Activated T-helper 1 cell treated with anti-CD3 and anti-CD28 coated beads, Interleukin-12 subunit alpha, Interleukin-12 subunit beta, Interleukin-2, Interleukin-4 antibody, amounts not matched to agents 30 ng/mL and 10 ng/mL and 1 ng/mL, durations not matched to agents 14 hours and 24 hours and 36 hours (primary cell): ENCODE results near the gene GNL1. TPM values are rescaled to one million over a fixed set of nuclear protein-coding genes. Genes with fewer than 3 reads are reported as not detected.
"Not testable (repeated sequence)": the region's sequence is repeated elsewhere in the genome, so short reads cannot be mapped to it uniquely, and the experiment has no call there.

ENCODE experiments used
- DNase-seq: peaks from one replicate; pipeline ENCODE4 v3.0.0; 2021; ENCODE audit warnings: low spot score
- H3K27ac Mint-ChIP-seq: one replicate; pipeline ENCODE4 v1.8.0; 2021; ENCODE audit warnings: mild to moderate bottlenecking, mixed read lengths
- H3K27me3 Mint-ChIP-seq: one replicate; pipeline ENCODE4 v1.8.0; 2022; ENCODE audit warnings: mild to moderate bottlenecking, moderate library complexity, mixed read lengths; ENCODE audit not compliant: insufficient read depth
- H3K36me3 Mint-ChIP-seq: one replicate; pipeline ENCODE4 v1.8.0; 2021; ENCODE audit warnings: low read depth, mixed read lengths
- H3K4me1 Mint-ChIP-seq: one replicate; pipeline ENCODE4 v1.8.0; 2021; ENCODE audit warnings: low read depth, mixed read lengths
- H3K4me3 Mint-ChIP-seq: one replicate; pipeline ENCODE4 v1.8.0; 2021; ENCODE audit warnings: mild to moderate bottlenecking, moderate library complexity, mixed read lengths
- H3K9me3 Mint-ChIP-seq: one replicate; pipeline ENCODE4 v1.8.0; 2021; ENCODE audit warnings: mixed read lengths
- intact Hi-C: fragments of 100-400 bp; cut with micrococcal nuclease; formaldehyde crosslinking; loops from one replicate; pipeline ENCODE4 v1.15.1; 2024
- total RNA-seq: library from RNA; stranded (reverse); gene quantifications from 2 replicates; pipeline ENCODE4 v1.2.3, GENCODE V29; 2022

The GNL1 gene
- total RNA-seq, 1 donor from 2014 or later = 86.3 TPM

DNA sequence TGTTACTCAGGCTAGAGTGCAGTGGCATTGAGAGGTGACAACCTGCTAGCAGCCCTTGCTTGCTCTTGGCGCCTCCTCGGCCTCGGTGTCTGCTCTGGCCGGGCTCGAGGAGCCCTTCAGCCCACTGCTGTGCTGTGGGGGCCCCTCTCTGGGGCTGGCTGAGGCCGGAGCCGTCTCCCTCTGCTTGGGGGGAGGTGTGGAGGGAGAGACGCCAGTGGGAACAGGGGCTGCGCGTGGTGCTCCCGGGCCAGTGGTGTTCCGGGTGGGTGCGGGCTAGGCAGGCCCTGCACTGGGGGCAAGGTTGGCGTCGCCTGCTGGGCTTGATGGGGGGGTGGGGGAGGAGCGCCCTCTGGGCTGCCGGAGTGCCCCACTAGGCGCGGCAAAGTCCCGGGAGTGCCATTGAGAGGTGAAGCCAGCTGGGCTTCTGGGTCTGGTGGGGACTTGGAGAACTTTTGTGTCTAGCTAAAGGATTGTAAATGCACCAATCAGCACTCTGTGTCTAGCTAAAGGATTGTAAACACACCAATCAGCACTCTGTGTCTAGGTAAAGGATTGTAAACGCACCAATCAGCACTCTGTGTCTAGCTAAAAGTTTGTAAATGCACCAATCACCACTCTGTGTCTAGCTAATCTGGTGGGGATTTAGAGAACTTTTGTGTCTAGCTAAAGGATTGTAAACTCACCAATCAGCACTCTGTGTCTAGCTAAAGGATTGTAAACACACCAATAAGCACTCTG is 38.4 kb downstream of the GNL1 start:
- peak overlapping the region; percentile 55 for H3K27ac Mint-ChIP-seq
- not testable (repeated sequence) for H3K27me3 Mint-ChIP-seq, DNase-seq, H3K4me3 Mint-ChIP-seq
- peaks cover 51% of the 10 kb centered on the region for H3K4me1 Mint-ChIP-seq
- peaks cover 23% of the 10 kb centered on the region for H3K9me3 Mint-ChIP-seq
- intact Hi-C loops = loop anchor here (2.0 kb wide), 1 partner anchor 21 kb away; no protein-coding TSS in a partner anchor
- H3K36me3 Mint-ChIP-seq = peaks cover 23% of the 10 kb centered on the region

- H3K9me3 Mint-ChIP-seq = peaks cover 14% of the 10 kb centered on the region
- H3K4me3 Mint-ChIP-seq = peak overlapping the region; percentile 83
- peaks cover 16% of the 10 kb centered on the region for H3K36me3 Mint-ChIP-seq
- H3K27me3 Mint-ChIP-seq, DNase-seq: not testable (repeated sequence)
- H3K4me1 Mint-ChIP-seq = peaks cover 47% of the 10 kb centered on the region
- peak overlapping the region; percentile 97 for H3K27ac Mint-ChIP-seq
- intact Hi-C loops = loop anchor here (1.0 to 2.0 kb wide), 6 partner anchors 8 to 40 kb away; partner anchors contain the start of genes GNL1 and HLA-E
Measured at GRCh38 chr6:30516754-30517076, 39.6 kb downstream of the GNL1 start.

DNA sequence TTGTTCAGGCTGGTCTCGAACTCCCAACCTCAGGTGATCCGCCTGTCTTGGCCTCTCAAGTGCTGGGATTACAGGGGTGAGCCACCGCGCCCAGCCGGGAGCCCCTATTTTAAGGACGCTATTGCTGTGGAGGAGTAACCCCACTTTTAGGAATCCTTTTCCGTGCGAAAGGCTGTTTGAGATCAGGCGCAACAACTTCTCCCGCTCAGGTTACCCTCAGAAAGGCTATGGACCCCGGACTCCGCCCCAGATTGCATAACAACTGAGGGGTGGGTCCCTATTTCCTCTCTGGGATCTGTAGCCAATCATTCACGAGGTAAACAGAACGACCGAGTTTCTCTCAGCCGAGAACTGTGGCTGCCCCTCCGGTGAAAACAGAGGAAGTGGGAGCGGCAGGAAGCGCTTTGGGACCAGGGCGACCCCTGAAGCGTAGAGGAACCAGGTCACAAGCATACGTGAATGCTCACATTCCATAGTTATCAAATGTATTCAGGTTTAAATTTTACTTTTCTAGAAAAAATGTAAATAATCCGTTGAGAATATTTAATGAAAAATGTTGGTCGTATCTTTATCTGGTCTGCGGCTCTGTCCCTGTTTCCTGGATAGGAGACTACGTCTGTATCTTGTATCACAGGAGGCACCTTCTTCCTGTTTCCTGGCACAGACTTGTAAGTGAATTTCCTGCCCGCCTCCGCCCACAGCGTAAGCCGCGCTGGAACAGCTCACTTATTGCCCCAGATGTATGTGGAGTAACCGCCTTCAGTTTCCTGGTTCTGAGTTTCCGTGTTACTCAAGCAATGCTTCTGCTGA is 40.1 kb downstream of the GNL1 start:
- Mint-ChIP-seq H3K27ac (peak overlapping the region; percentile 97), H3K9me3 (peaks cover 10% of the 10 kb centered on the region), H3K4me1 (peaks cover 49% of the 10 kb centered on the region), H3K36me3 (peaks cover 13% of the 10 kb centered on the region), H3K27me3 (no peaks in the 10 kb centered on the region), H3K4me3 (peak overlapping the region; percentile 83)
- intact Hi-C loops = loop anchor here (1.0 to 2.0 kb wide), 6 partner anchors 8 to 40 kb away; partner anchors contain the start of genes GNL1 and HLA-E
- DNase-seq = peak; percentile 88

GRCh38 chr6:30515106-30515505 is 41.2 kb downstream of the GNL1 start:
- Mint-ChIP-seq H3K36me3 (peaks cover 11% of the 10 kb centered on the region), H3K27me3 (no peaks in the 10 kb centered on the region), H3K27ac (peak overlapping the region; percentile 96), H3K4me1 (peaks cover 59% of the 10 kb centered on the region), H3K9me3 (peaks cover 10% of the 10 kb centered on the region), H3K4me3 (peak overlapping the region; percentile 81)
- intact Hi-C loops = no loop called here
- no peak for DNase-seq

DNA sequence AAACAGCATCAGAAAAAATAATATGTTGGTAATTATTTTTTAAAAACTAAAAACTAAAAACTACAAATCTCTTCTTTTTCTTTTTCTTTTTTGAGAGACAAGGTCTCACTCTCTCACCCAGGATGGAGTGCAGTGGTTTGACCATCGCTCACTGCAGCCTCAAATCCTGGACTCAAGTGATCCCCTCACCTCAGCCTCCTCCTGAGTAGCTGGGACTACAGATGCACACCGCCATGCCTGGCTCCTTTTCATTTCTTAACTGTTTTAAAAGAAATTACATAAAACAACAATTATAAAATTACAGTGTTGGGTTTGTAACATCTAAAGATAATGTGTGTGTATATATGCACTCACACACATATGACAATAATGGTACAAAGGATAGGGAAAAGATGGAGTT is 42.8 kb downstream of the GNL1 start:
- H3K36me3 Mint-ChIP-seq = peaks cover 7% of the 10 kb centered on the region
- H3K27ac Mint-ChIP-seq = no peak overlapping the region
- peaks cover 7% of the 10 kb centered on the region for H3K9me3 Mint-ChIP-seq
- intact Hi-C loops = no loop called here
- H3K4me3 Mint-ChIP-seq = no peak overlapping the region
- no peak for DNase-seq
- H3K27me3 Mint-ChIP-seq = no peaks in the 10 kb centered on the region
- peaks cover 62% of the 10 kb centered on the region for H3K4me1 Mint-ChIP-seq

- Mint-ChIP-seq H3K27ac (no peak overlapping the region), H3K4me1 (peaks cover 63% of the 10 kb centered on the region), H3K36me3 (peaks cover 5% of the 10 kb centered on the region), H3K4me3 (no peak overlapping the region), H3K27me3 (no peaks in the 10 kb centered on the region), H3K9me3 (peaks cover 4% of the 10 kb centered on the region)
- intact Hi-C loops = no loop called here
- no peak for DNase-seq
Measured at GRCh38 chr6:30511169-30511546, 45.1 kb downstream of the GNL1 start.

GRCh38 chr6:30510419-30511168 is 45.7 kb downstream of the GNL1 start:
- H3K4me3 Mint-ChIP-seq = no peak overlapping the region
- intact Hi-C loops = no loop called here
- H3K27ac Mint-ChIP-seq = no peak overlapping the region
- no peak for DNase-seq
- peaks cover 5% of the 10 kb centered on the region for H3K36me3 Mint-ChIP-seq
- H3K4me1 Mint-ChIP-seq = peaks cover 58% of the 10 kb centered on the region
- peaks cover 4% of the 10 kb centered on the region for H3K9me3 Mint-ChIP-seq
- H3K27me3 Mint-ChIP-seq = no peaks in the 10 kb centered on the region

GRCh38 chr6:30508890-30509736 is 47.2 kb downstream of the GNL1 start:
- peaks cover 3% of the 10 kb centered on the region for H3K36me3 Mint-ChIP-seq
- peak overlapping the region; percentile 93 for H3K27ac Mint-ChIP-seq
- peak; percentile 53 for DNase-seq
- H3K27me3 Mint-ChIP-seq = no peaks in the 10 kb centered on the region
- H3K4me1 Mint-ChIP-seq = peaks cover 47% of the 10 kb centered on the region
- intact Hi-C loops = loop anchor here (1.0 kb wide), 3 partner anchors 7 to 20 kb away; no protein-coding TSS in a partner anchor
- H3K4me3 Mint-ChIP-seq = peak overlapping the region; percentile 19
- H3K9me3 Mint-ChIP-seq = peaks cover 4% of the 10 kb centered on the region

DNA sequence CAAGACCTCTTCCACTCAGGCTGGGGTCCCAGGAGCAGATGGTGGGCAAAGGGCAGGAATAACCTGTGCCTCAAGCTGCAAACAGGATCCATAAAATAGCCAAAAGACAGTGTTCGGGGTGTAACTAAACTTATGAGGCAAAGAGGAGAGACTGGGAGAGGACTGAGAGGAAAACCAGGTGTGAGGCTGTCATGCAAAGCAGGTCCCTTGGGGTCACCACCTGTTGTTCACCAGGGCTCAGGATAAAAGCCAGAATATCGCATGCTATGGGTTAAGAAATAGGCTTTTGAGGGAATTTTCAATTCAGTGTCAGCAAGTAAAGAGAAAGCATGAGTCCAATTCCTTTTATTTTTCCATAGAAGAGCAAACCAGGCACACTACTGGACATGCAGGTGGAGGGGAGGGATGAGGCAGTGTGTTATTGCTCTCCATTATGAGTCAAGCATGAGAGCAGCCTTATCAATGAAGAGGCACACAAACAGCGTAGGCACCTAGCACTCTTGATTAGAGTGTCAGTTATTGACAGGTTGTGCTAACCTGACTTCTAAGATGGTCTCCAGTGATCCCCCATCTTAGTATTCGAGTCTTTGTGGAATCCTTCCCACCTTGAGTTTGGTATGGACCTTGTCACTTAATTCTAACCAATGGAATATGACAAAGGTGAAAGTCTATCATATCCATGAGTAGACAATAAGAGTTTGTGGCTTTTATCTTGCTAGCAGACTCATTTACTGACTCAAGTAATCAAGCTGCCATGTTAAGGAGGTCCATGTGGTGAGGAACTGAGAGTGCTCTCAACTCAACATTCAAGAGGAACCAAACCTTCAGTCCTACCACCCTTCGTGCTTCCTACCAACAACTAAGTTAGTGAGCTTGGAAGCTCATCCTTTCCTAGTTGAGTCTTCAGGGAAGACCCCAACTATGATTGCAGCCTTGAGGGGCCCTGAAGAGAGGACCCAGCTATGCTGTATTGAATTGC is 48.2 kb downstream of the GNL1 start:
- DNase-seq = no peak
- H3K4me3 Mint-ChIP-seq = peak overlapping the region; percentile 19
- intact Hi-C loops = loop anchor here (1.0 kb wide), 1 partner anchor 8 kb away; no protein-coding TSS in a partner anchor
- peaks cover 3% of the 10 kb centered on the region for H3K36me3 Mint-ChIP-seq
- H3K4me1 Mint-ChIP-seq = peaks cover 47% of the 10 kb centered on the region
- no peaks in the 10 kb centered on the region for H3K27me3 Mint-ChIP-seq
- H3K9me3 Mint-ChIP-seq = peaks cover 4% of the 10 kb centered on the region
- peak overlapping the region; percentile 93 for H3K27ac Mint-ChIP-seq

GRCh38 chr6:30500421-30501355 is 55.6 kb downstream of the GNL1 start:
- intact Hi-C loops = no loop called here

More at GRCh38 chr6:30500421-30501355, 55.6 kb downstream of the GNL1 start:
- DNase-seq = no peak
- peaks cover 2% of the 10 kb centered on the region for H3K36me3 Mint-ChIP-seq
- no peaks in the 10 kb centered on the region for H3K27me3 Mint-ChIP-seq
- peaks cover 34% of the 10 kb centered on the region for H3K4me1 Mint-ChIP-seq
- peak overlapping the region; percentile 43 for H3K4me3 Mint-ChIP-seq
- H3K9me3 Mint-ChIP-seq = no peaks in the 10 kb centered on the region
- no peak overlapping the region for H3K27ac Mint-ChIP-seq
